Fibroblast of lung (primary cell): ENCODE data around the gene DRG1. TPM values are rescaled to one million over a fixed set of nuclear protein-coding genes. Genes with fewer than 3 reads are reported as not detected.
"Not testable (repeated sequence)": the region's sequence is repeated elsewhere in the genome, so short reads cannot be mapped to it uniquely, and the experiment has no call there.

Experiments
- DNase-seq, 2 donors: peaks; one replicate each; pipeline versions ENCODE4 v3.0.0 to v3.0.0-alpha.2; 2010; ENCODE audit warnings: low read depth in 2 of 2
- H2AFZ ChIP-seq: 2 replicates; pipeline ENCODE4 v1.5.1; 2012; ENCODE audit warnings: low read length, control low read depth, inconsistent platforms
- H3K27ac ChIP-seq: 2 replicates; pipeline ENCODE4 v1.5.1; 2011; ENCODE audit warnings: low read length, control low read depth; ENCODE audit not compliant: insufficient read depth
- H3K27me3 ChIP-seq: 2 replicates; pipeline ENCODE4 v1.5.1; 2011; ENCODE audit warnings: mild to moderate bottlenecking, low read length; ENCODE audit not compliant: control insufficient read depth, insufficient read depth
- H3K36me3 ChIP-seq: 2 replicates; pipeline ENCODE4 v1.5.1; 2011; ENCODE audit warnings: low read length; ENCODE audit not compliant: control insufficient read depth, insufficient read depth
- H3K4me1 ChIP-seq: 2 replicates; pipeline ENCODE4 v1.5.1; 2011; ENCODE audit warnings: low read length; ENCODE audit not compliant: control insufficient read depth, insufficient read depth; ENCODE audit errors: extremely low read depth
- H3K4me2 ChIP-seq: 2 replicates; pipeline ENCODE4 v1.5.1; 2011; ENCODE audit warnings: low read length, control low read depth; ENCODE audit not compliant: insufficient read depth; ENCODE audit errors: extremely low read depth
- H3K4me3 ChIP-seq, 4 experiments: fragments of 200-600 bp in 1 of 4; sonication (generic) in 1 of 4; replicated peaks in 1 of 4; 2 replicates each; pipeline ENCODE4 v1.5.1; 2011 to 2016; ENCODE audit warnings: low read length in 4 of 4, low read depth in 3 of 4, mild to moderate bottlenecking in 3 of 4, control low read depth in 2 of 4, inconsistent platforms in 1 of 4, mixed read lengths in 1 of 4; ENCODE audit not compliant: insufficient read depth in 1 of 4; ENCODE audit errors: control extremely low read depth in 1 of 4
- H3K79me2 ChIP-seq: 2 replicates; pipeline ENCODE4 v1.5.1; 2012; ENCODE audit warnings: mild to moderate bottlenecking, low read length, inconsistent platforms; ENCODE audit not compliant: control insufficient read depth, insufficient read depth
- H3K9ac ChIP-seq: 2 replicates; pipeline ENCODE4 v1.5.1; 2011; ENCODE audit warnings: mild to moderate bottlenecking, low read length, control low read depth; ENCODE audit not compliant: insufficient read depth
- H3K9me3 ChIP-seq: 2 replicates; pipeline ENCODE4 v1.5.1; 2012; ENCODE audit warnings: low read depth, low read length; ENCODE audit not compliant: control insufficient read depth, insufficient read depth
- H4K20me1 ChIP-seq: 2 replicates; pipeline ENCODE4 v1.5.1; 2011; ENCODE audit warnings: low read length; ENCODE audit not compliant: control insufficient read depth, insufficient read depth; ENCODE audit errors: extremely low read depth
- CTCF ChIP-seq, 2 donors: IDR thresholded peaks in 1 of 2; conservative IDR thresholded peaks in 1 of 2; 1 replicate in 1 of 2; 2 replicates in 1 of 2; pipeline ENCODE4 v1.5.1; 2011 to 2012; ENCODE audit warnings: low read length in 2 of 2, control low read depth in 1 of 2, inconsistent platforms in 1 of 2, low read depth in 1 of 2, mild to moderate bottlenecking in 1 of 2
- EZH2 ChIP-seq: IDR thresholded peaks from 2 replicates; pipeline ENCODE4 v1.5.1; 2012; ENCODE audit warnings: low read length, control low read depth, mild to moderate bottlenecking; ENCODE audit errors: missing control alignments
- polyA plus RNA-seq, 2 donors: library from polyadenylated mRNA; depleted of rRNA in 1 of 2; stranded (reverse) in 1 of 2; unstranded in 1 of 2; fragments of >200 nt; gene quantifications; 2 replicates each; pipeline ENCODE4 v1.2.1, GENCODE V29; 2011 to 2012; ENCODE audit warnings: missing spikeins in 1 of 2
- total RNA-seq: library from RNA; depleted of rRNA; stranded (reverse); fragments of >200 nt; gene quantifications from 2 replicates; pipeline ENCODE4 v1.2.1, GENCODE V29; 2014

Gene DRG1
- total and polyA plus RNA-seq, 2 donors (not counting 1 experiment from before 2014, with no cell fraction given) = 76.4 to 78.8 TPM

- Histone ChIP-seq H3K4me2 (no peak overlapping the region), H3K27me3 (no peaks in the 10 kb centered on the region), H3K79me2 (peaks cover 33% of the 10 kb centered on the region), H3K27ac (no peak overlapping the region), H3K9ac (no peak overlapping the region), H4K20me1 (no peaks in the 10 kb centered on the region), H3K36me3 (no peaks in the 10 kb centered on the region), H3K4me1 (no peaks in the 10 kb centered on the region), H3K4me3 (no peak overlapping the region), H3K9me3 (no peaks in the 10 kb centered on the region), H2AFZ (peak overlapping the region; percentile 46)
- TF ChIP-seq EZH2 (no peak), CTCF (conservative IDR thresholded peaks at IDR 0.05 in 1 of 2, IDR thresholded peaks at IDR 0.05 in 1 of 2; ENCODE audit: low read depth in 1 of 2, low read length in 2 of 2) (no peak)
- peak; percentile 11 to 39 for DNase-seq
These were observed 1.2 kb upstream of the DRG1 start for GRCh38 chr22:31398231-31398630.

- Histone ChIP-seq H2AFZ (no peak overlapping the region), H3K9ac (peak overlapping the region; percentile 84), H3K4me2 (peak overlapping the region; percentile 87), H3K36me3 (peaks cover 3% of the 10 kb centered on the region), H4K20me1 (no peaks in the 10 kb centered on the region), H3K79me2 (peaks cover 35% of the 10 kb centered on the region), H3K4me3 (peak overlapping the region; percentile 54 to 97 (median 89)), H3K27me3 (no peaks in the 10 kb centered on the region), H3K9me3 (no peaks in the 10 kb centered on the region), H3K27ac (peak overlapping the region; percentile 83), H3K4me1 (no peaks in the 10 kb centered on the region)
- TF ChIP-seq EZH2 = no peak
- TF ChIP-seq CTCF (conservative IDR thresholded peaks at IDR 0.05 in 1 of 2, IDR thresholded peaks at IDR 0.05 in 1 of 2; ENCODE audit: low read depth in 1 of 2, low read length in 2 of 2) = no peak
- peak; percentile 28 to 39 for DNase-seq
These were observed 606 bp downstream of the DRG1 start for GRCh38 chr22:31400023-31400397.

GRCh38 chr22:31402350-31402749, 2.9 kb downstream of the DRG1 start:
- not testable (repeated sequence) for H3K9ac ChIP-seq, H3K27ac ChIP-seq, H3K27me3 ChIP-seq, H3K4me3 ChIP-seq, H3K36me3 ChIP-seq, H3K4me1 ChIP-seq, H3K4me2 ChIP-seq, H3K9me3 ChIP-seq, DNase-seq, H2AFZ ChIP-seq, H4K20me1 ChIP-seq
- H3K79me2 ChIP-seq = peaks cover 40% of the 10 kb centered on the region
